Measurements from ENCODE around the gene DRG2.

DRG2 gene

GRCh38 chr17:18087610-18088491, at the start of gene DRG2:
Gene DRG2, plus strand, starts transcription at chr17:18087948. Its CDS starts 76 bp downstream, at chr17:18088024.
- DNase-seq (ENCODE audit: low read depth): peak; percentile 90
- peak within 1 kb of the TSS; percentile 98 for H3K4me3 ChIP-seq (ENCODE audit: low read length)
- TF ChIP-seq CTCF (conservative IDR thresholded peaks at IDR 0.05; ENCODE audit: low read length): no peak; the same call in 1 of the 2 replicates

GRCh38 chr17:18038149-18038850, 49.4 kb upstream of the DRG2 start:
- DNase-seq (ENCODE audit: low read depth): no peak
- TF ChIP-seq CTCF (conservative IDR thresholded peaks at IDR 0.05; ENCODE audit: low read length): no peak
- H3K4me3 ChIP-seq (ENCODE audit: low read length): peak overlapping the region; percentile 74

GRCh38 chr17:18038861-18039534, 48.8 kb upstream of the DRG2 start, which contains the start of the genes ATPAF2 and GID4:
Gene ATPAF2, minus strand, starts transcription at chr17:18039168. Its CDS starts 155 bp downstream, at chr17:18039013.
Gene GID4, plus strand, starts transcription at chr17:18039408. Its CDS starts 57 bp downstream, at chr17:18039465.
- peak within 1 kb of the TSS; percentile 76 for H3K4me3 ChIP-seq (ENCODE audit: low read length)
- no peak; the same call in 1 of the 2 replicates for TF ChIP-seq CTCF (conservative IDR thresholded peaks at IDR 0.05; ENCODE audit: low read length)
- DNase-seq (ENCODE audit: low read depth): peak; percentile 99

GRCh38 chr17:18039535-18040260, 48.0 kb upstream of the DRG2 start:
- no peak for TF ChIP-seq CTCF (conservative IDR thresholded peaks at IDR 0.05; ENCODE audit: low read length)
- DNase-seq (ENCODE audit: low read depth): no peak
- peak overlapping the region; percentile 76 for H3K4me3 ChIP-seq (ENCODE audit: low read length)

- TF ChIP-seq CTCF (conservative IDR thresholded peaks at IDR 0.05; ENCODE audit: low read length): no peak
- DNase-seq (ENCODE audit: low read depth): no peak
- H3K4me3 ChIP-seq (ENCODE audit: low read length): peak overlapping the region; percentile 76
Measured at GRCh38 chr17:18040261-18040858, 47.4 kb upstream of the DRG2 start.

GRCh38 chr17:18041776-18042175, 46.0 kb upstream of the DRG2 start:
- DNase-seq (ENCODE audit: low read depth): peak; percentile 93
- H3K4me3 ChIP-seq (ENCODE audit: low read length): peak overlapping the region; percentile 15; the same call in 1 of the 2 replicates
- no peak for TF ChIP-seq CTCF (conservative IDR thresholded peaks at IDR 0.05; ENCODE audit: low read length)

All from AG10803 (cell line).